ENCODE results near the gene TRPC4AP. TPM values are rescaled to one million over a fixed set of nuclear protein-coding genes. Genes with fewer than 3 reads are reported as not detected.

Gene TRPC4AP
- total RNA-seq, 1 donor from 2014 or later: 54.1 TPM

DNA sequence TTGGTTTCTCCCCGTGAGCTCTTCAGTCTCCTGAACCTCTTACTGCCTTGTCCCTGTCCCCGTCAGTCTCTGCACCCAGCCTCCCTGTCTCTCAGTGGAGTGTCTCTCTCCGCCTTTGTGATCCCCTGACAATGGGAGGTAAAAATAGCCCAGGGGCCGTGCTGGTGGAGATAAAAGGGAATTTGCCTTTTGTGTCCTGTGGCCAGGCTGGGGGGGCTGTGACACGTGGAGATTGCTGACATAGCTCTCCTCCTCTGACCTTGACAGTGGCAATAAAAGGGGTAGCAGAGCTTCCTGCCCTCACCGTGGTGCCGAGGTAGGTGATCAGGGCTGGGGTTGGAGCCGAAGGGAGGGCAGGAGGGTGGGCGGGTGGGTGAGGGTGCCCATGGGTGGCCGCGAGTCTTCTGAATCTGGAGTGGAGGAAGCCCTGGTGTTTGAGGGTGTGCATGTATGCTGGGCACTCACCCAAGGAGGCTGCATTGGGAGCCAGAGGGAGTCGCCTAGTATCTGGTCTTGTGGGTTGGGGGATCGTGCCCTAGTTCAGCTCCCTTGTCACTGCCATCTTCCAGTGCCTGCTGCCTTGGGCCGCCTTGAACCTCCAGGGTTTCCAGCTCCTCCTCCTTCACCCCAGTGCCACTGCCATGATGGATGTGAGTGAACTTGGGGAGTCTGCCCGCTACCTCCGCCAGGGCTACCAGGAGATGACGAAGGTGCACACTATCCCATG is 115.1 kb downstream of the TRPC4AP start:
- DNase-seq (ENCODE audit: low spot score in 2 of 2): no peak
- H3K9me3 ChIP-seq: no peaks in the 10 kb centered on the region
- no peaks in the 10 kb centered on the region for H3K4me1 ChIP-seq
- H3K27me3 ChIP-seq: no peaks in the 10 kb centered on the region
- no peak overlapping the region for H3K4me3 ChIP-seq
- TF ChIP-seq, protein P1, sequence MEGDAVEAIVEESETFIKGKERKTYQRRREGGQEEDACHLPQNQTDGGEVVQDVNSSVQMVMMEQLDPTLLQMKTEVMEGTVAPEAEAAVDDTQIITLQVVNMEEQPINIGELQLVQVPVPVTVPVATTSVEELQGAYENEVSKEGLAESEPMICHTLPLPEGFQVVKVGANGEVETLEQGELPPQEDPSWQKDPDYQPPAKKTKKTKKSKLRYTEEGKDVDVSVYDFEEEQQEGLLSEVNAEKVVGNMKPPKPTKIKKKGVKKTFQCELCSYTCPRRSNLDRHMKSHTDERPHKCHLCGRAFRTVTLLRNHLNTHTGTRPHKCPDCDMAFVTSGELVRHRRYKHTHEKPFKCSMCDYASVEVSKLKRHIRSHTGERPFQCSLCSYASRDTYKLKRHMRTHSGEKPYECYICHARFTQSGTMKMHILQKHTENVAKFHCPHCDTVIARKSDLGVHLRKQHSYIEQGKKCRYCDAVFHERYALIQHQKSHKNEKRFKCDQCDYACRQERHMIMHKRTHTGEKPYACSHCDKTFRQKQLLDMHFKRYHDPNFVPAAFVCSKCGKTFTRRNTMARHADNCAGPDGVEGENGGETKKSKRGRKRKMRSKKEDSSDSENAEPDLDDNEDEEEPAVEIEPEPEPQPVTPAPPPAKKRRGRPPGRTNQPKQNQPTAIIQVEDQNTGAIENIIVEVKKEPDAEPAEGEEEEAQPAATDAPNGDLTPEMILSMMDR (IDR thresholded peaks at IDR 0.05): no peak
- intact Hi-C loops (cut with DNase I): no loop called here
- H3K36me3 ChIP-seq: no peaks in the 10 kb centered on the region
- H3K27ac ChIP-seq: no peak overlapping the region

DNA sequence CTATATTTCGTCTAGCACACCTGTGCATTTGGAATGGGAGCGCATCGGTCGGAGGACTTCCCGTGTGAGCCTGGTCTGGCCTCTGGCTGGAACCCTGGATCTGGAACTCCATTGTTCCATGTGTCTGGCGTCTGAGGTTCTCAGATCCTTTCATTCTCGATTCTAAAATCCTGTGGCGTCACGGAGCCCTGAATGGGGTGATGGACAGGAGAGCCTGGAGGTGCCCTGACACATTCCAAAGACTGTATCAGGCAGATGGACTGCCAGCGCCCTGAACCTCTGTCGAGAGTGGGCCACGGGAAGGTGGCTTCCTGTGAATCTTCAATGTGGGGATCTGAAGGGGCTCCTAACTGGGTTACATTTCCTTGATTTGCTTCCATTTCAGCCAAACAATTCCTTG is 116.3 kb downstream of the TRPC4AP start:
- no peak overlapping the region for H3K27ac ChIP-seq
- TF ChIP-seq, protein P1 (IDR thresholded peaks at IDR 0.05): no peak
- intact Hi-C loops (cut with DNase I): no loop called here
- no peaks in the 10 kb centered on the region for H3K9me3 ChIP-seq
- H3K27me3 ChIP-seq: no peaks in the 10 kb centered on the region
- no peaks in the 10 kb centered on the region for H3K4me1 ChIP-seq
- no peak for DNase-seq (ENCODE audit: low spot score in 2 of 2)
- no peaks in the 10 kb centered on the region for H3K36me3 ChIP-seq
- no peak overlapping the region for H3K4me3 ChIP-seq

DNA sequence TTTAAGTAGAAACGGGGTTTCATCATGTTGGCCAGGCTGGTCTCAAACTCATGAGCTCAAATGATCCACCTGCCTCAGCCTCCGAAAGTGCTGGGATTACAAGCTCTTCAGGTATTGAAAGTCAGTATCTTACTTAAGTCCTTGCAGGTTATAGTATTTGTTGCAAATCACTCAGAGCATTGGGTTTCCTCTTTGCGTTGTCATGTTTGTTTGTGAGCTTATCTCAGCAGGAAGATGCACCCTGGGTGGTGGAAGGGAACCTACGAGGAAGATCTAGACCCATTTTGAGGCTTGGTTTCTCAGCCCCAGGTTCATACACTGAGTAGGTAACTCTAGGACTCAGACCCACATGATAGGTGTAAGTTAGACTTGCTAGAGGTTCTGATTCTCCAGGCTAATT is 118.4 kb downstream of the TRPC4AP start:
- no peak overlapping the region for H3K27ac ChIP-seq
- intact Hi-C loops (cut with DNase I): no loop called here
- H3K4me3 ChIP-seq: no peak overlapping the region
- TF ChIP-seq, protein P1 (IDR thresholded peaks at IDR 0.05): no peak
- H3K27me3 ChIP-seq: no peaks in the 10 kb centered on the region
- no peaks in the 10 kb centered on the region for H3K4me1 ChIP-seq
- no peaks in the 10 kb centered on the region for H3K9me3 ChIP-seq
- DNase-seq (ENCODE audit: low spot score in 2 of 2): no peak
- H3K36me3 ChIP-seq: no peaks in the 10 kb centered on the region

DNA sequence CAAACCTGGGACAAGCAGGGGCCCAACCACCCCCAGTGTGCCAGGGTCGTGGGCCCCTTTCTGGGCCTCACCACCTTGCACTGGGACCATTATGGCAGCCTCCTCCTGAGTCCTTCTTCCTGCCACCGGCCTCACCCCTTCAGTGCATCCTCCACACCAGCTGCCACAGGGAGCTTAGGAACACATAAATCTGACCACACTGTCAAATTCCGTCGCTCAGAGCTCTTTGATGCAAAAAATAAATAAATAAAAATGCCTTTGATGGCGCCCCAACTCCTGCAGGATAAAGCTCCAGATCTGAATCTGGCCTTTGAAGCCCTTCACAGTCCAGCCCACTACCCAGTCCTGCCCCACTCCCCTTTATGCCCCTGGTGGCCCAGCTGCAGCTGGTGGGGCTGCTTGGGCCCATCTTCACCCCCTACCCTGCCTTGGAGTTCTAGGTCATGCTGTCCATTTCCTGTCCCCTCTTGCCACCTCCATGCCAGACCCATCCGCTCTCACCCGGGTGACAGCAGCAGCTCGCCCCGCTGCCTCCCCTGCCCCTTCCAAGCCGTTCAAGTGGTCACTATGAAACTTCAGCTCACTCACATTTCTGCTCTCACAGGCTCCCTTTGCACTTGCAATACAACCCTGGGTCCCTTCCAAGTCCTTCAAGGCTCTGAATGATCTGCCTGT is 120.9 kb downstream of the TRPC4AP start:
- H3K27me3 ChIP-seq: no peaks in the 10 kb centered on the region
- TF ChIP-seq, protein P1 (IDR thresholded peaks at IDR 0.05): no peak
- H3K9me3 ChIP-seq: no peaks in the 10 kb centered on the region
- no peak overlapping the region for H3K27ac ChIP-seq
- no peak overlapping the region for H3K4me3 ChIP-seq
- no peaks in the 10 kb centered on the region for H3K36me3 ChIP-seq
- intact Hi-C loops (cut with DNase I): no loop called here
- DNase-seq (ENCODE audit: low spot score in 2 of 2): no peak
- no peaks in the 10 kb centered on the region for H3K4me1 ChIP-seq

GRCh38 chr20:34970846-34971560 is 121.6 kb downstream of the TRPC4AP start:
- intact Hi-C loops (cut with DNase I): no loop called here
- Histone ChIP-seq H3K27me3 (no peaks in the 10 kb centered on the region), H3K36me3 (no peaks in the 10 kb centered on the region), H3K27ac (no peak overlapping the region), H3K9me3 (no peaks in the 10 kb centered on the region), H3K4me3 (no peak overlapping the region), H3K4me1 (no peaks in the 10 kb centered on the region)
- no peak for DNase-seq (ENCODE audit: low spot score in 2 of 2)
- TF ChIP-seq, protein P1 (IDR thresholded peaks at IDR 0.05): no peak

Data from ascending aorta (tissue), 2 donors.